ENCODE data around the gene PMEPA1. TPM values are rescaled to one million over a fixed set of nuclear protein-coding genes. Genes with fewer than 3 reads are reported as not detected.

Gene PMEPA1
- total RNA-seq, 2 experiments from 2014 or later: 1.4 to 3.7 TPM

DNA sequence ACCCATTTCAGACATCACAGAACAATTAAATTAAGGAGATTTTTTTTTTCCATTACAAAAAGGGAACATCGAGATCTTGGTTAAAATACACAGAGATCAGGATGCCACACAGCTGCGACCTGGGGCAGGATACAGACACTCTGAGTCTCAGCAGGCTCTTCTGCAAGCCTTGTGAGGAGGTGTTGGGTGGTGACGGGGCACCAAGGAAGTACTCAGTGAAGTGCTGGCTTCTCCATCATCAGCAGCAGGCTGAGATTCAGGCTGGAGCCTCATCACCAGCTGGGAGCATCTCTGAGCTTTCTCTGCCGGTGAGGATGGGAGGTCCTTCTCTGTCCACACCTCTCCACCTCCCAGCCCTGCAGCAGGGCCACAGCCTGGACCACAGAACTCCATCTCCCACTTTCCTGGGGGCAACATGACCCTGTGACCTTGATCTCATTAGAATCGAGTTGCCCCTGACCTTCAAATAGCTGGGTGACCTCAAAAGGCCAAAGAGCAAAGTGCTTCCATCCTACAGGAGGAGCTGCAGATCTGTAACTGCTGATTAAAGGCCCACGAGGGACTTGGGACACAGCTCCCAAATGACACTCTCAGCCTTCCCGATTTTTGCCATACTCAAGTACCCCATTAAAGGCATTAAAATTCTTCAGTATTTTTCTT is 16.0 kb downstream of the PMEPA1 start:
- Histone ChIP-seq H4K20me1 (ENCODE audit: insufficient read depth, low read length) (0 out of 2 replicates have a peak, but pooled peaks cover 6% of the 10 kb centered on the region), H3K4me3 (ENCODE audit: low read depth, low read length, poor library complexity, severe bottlenecking) (no peak overlapping the region), H2AFZ (ENCODE audit: low read length) (no peak overlapping the region), H3K9me3 (ENCODE audit: low read length) (no peaks in the 10 kb centered on the region), H3K4me1 (ENCODE audit: insufficient read depth, low read length, poor library complexity, severe bottlenecking) (peaks cover 42% of the 10 kb centered on the region), H3K27ac (ENCODE audit: low read depth, low read length, poor library complexity, severe bottlenecking) (no peak overlapping the region), H3K4me2 (ENCODE audit: low read length) (peak overlapping the region; percentile 37), H3K36me3 (ENCODE audit: insufficient read depth, low read length) (no peaks in the 10 kb centered on the region), H3K9me2 (ENCODE audit: insufficient read depth, low read length) (no peaks in the 10 kb centered on the region), H3K79me2 (ENCODE audit: insufficient read depth, low read depth, low read length) (peaks cover 13% of the 10 kb centered on the region; the same call in 1 of the 2 replicates)
- intact Hi-C loops (cut with micrococcal nuclease; ENCODE audit: unreplicated experiment): no loop called here
- TF ChIP-seq, protein P1, sequence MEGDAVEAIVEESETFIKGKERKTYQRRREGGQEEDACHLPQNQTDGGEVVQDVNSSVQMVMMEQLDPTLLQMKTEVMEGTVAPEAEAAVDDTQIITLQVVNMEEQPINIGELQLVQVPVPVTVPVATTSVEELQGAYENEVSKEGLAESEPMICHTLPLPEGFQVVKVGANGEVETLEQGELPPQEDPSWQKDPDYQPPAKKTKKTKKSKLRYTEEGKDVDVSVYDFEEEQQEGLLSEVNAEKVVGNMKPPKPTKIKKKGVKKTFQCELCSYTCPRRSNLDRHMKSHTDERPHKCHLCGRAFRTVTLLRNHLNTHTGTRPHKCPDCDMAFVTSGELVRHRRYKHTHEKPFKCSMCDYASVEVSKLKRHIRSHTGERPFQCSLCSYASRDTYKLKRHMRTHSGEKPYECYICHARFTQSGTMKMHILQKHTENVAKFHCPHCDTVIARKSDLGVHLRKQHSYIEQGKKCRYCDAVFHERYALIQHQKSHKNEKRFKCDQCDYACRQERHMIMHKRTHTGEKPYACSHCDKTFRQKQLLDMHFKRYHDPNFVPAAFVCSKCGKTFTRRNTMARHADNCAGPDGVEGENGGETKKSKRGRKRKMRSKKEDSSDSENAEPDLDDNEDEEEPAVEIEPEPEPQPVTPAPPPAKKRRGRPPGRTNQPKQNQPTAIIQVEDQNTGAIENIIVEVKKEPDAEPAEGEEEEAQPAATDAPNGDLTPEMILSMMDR (conservative IDR thresholded peaks at IDR 0.05; ENCODE audit: low read length): peak; percentile 29; the same call in 1 of the 2 replicates
- no peak for TF ChIP-seq EZH2phosphoT487 (IDR thresholded peaks at IDR 0.05; ENCODE audit: borderline replicate concordance, low read depth, low read length)
- ChIA-PET POLR2A (interaction anchor here (2.6 kb wide), 1 partner anchor 11 kb away, joined by 9 read pairs; no protein-coding TSS in a partner anchor), CTCF (ENCODE audit: unreplicated experiment) (no interaction called here)
- peak; percentile 49 for DNase-seq (ENCODE audit: low spot score)
- no TSS peak for BruUV-seq (replicated peaks)

DNA sequence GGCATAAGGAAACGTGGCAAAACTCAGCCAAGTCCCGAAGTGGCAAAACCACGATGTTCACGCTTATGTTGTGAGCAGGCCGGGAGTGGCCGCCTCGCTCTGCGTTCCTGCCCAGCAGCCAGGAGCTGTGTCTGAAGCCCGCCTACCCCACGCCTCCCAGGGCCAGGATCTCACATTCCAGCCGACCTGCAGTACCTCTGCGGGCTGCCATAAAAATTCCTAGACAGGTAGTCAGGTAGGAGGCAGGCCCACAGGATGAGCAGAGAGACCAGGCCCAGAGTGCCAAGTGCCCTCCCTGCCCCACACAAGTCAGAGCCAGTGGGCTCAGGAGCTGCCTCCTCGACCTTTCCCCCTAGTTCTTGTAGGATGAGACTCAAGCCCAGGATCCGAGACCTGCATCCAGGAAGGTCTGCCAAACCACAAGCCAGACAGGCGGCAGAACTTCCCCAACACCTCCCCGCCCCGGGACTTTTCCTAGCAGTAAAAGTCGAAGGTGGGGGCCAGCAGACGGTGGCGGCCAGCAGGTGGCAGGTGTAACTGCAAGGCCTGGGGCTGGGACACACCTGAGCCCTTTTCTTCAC is 16.7 kb downstream of the PMEPA1 start:
- Histone ChIP-seq H3K4me1 (ENCODE audit: insufficient read depth, low read length, poor library complexity, severe bottlenecking) (peaks cover 42% of the 10 kb centered on the region), H3K27ac (ENCODE audit: low read depth, low read length, poor library complexity, severe bottlenecking) (no peak overlapping the region), H3K4me3 (ENCODE audit: low read depth, low read length, poor library complexity, severe bottlenecking) (no peak overlapping the region), H2AFZ (ENCODE audit: low read length) (no peak overlapping the region), H4K20me1 (ENCODE audit: insufficient read depth, low read length) (0 out of 2 replicates have a peak, but pooled peaks cover 6% of the 10 kb centered on the region), H3K9me3 (ENCODE audit: low read length) (no peaks in the 10 kb centered on the region), H3K79me2 (ENCODE audit: insufficient read depth, low read depth, low read length) (peaks cover 7% of the 10 kb centered on the region; the same call in 1 of the 2 replicates), H3K9me2 (ENCODE audit: insufficient read depth, low read length) (no peaks in the 10 kb centered on the region), H3K36me3 (ENCODE audit: insufficient read depth, low read length) (no peaks in the 10 kb centered on the region), H3K4me2 (ENCODE audit: low read length) (peak overlapping the region; percentile 37)
- peak; percentile 35 for DNase-seq (ENCODE audit: low spot score)
- POLR2A ChIA-PET: interaction anchor here (2.6 kb wide), 1 partner anchor 11 kb away, joined by 9 read pairs; no protein-coding TSS in a partner anchor
- no TSS peak for BruUV-seq (replicated peaks)
- intact Hi-C loops (cut with micrococcal nuclease; ENCODE audit: unreplicated experiment): no loop called here
- CTCF ChIA-PET (ENCODE audit: unreplicated experiment): no interaction called here
- TF ChIP-seq, protein P1 (conservative IDR thresholded peaks at IDR 0.05; ENCODE audit: low read length): peak; percentile 74
- no peak for TF ChIP-seq EZH2phosphoT487 (IDR thresholded peaks at IDR 0.05; ENCODE audit: borderline replicate concordance, low read depth, low read length)

DNA sequence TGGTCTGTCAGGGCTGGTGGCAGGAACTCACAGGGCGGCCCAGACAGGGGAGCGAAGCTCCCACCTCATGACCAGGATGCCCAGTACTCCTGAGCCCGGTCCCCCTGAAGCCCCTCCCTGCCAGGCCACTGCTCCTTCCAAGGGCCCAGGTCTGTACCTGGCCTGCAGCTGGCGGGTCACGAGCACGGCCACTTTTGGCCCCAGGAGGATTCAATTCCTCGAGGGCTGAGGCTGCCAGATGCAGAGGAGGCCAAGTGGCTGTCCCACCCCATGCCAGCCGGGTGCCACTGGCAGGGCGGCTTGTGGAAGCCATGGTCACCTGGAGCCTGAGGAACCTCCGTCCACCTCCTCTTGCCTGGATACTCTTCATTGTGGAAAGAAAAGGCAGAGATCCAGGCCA is 17.4 kb downstream of the PMEPA1 start:
- H3K36me3 ChIP-seq (ENCODE audit: insufficient read depth, low read length): no peaks in the 10 kb centered on the region
- intact Hi-C loops (cut with micrococcal nuclease; ENCODE audit: unreplicated experiment): no loop called here
- ChIA-PET CTCF (ENCODE audit: unreplicated experiment) (no interaction called here), POLR2A (interaction anchor here (0.7 to 1.2 kb wide), 3 partner anchors 10 to 13 kb away, joined by 3 to 6 read pairs (median 5); no protein-coding TSS in a partner anchor)
- no peaks in the 10 kb centered on the region for H3K9me2 ChIP-seq (ENCODE audit: insufficient read depth, low read length)
- H2AFZ ChIP-seq (ENCODE audit: low read length): no peak overlapping the region
- H4K20me1 ChIP-seq (ENCODE audit: insufficient read depth, low read length): 0 out of 2 replicates have a peak, but pooled peaks cover 6% of the 10 kb centered on the region
- H3K4me3 ChIP-seq (ENCODE audit: low read depth, low read length, poor library complexity, severe bottlenecking): no peak overlapping the region
- TF ChIP-seq, protein P1 (conservative IDR thresholded peaks at IDR 0.05; ENCODE audit: low read length): no peak
- H3K27ac ChIP-seq (ENCODE audit: low read depth, low read length, poor library complexity, severe bottlenecking): no peak overlapping the region
- H3K9me3 ChIP-seq (ENCODE audit: low read length): no peaks in the 10 kb centered on the region
- BruUV-seq (replicated peaks): no TSS peak
- no peak overlapping the region for H3K4me2 ChIP-seq (ENCODE audit: low read length)
- H3K4me1 ChIP-seq (ENCODE audit: insufficient read depth, low read length, poor library complexity, severe bottlenecking): peaks cover 49% of the 10 kb centered on the region
- no peak for DNase-seq (ENCODE audit: low spot score)
- H3K79me2 ChIP-seq (ENCODE audit: insufficient read depth, low read depth, low read length): peaks cover 4% of the 10 kb centered on the region; the same call in 1 of the 2 replicates

Measured in OCI-LY7 (cell line).